Lower lobe of right lung (tissue), 2 donors: ENCODE data around the gene APH1B. TPM values are rescaled to one million over a fixed set of nuclear protein-coding genes. Genes with fewer than 3 reads are reported as not detected.
A peak's percentile ranks its signal among the peaks of the same experiment; 100 is the strongest.

Experiments
- ATAC-seq, 2 donors: fragments of 200-7000 bp; cut with Tn5 transposase; one replicate each; pipeline ENCODE4 v1.9.1; 2020 to 2022; ENCODE audit warnings: mild to moderate bottlenecking in 2 of 2, moderate library complexity in 2 of 2
- DNase-seq: peaks from one replicate; pipeline ENCODE4 v3.0.0-alpha.2; 2020
- H3K27ac ChIP-seq: fragments of 200-600 bp; one replicate; pipeline ENCODE4 v1.8.0; 2022
- H3K27me3 ChIP-seq: fragments of 200-600 bp; one replicate; pipeline ENCODE4 v1.8.0; 2022; ENCODE audit warnings: low read depth
- H3K36me3 ChIP-seq: fragments of 200-600 bp; one replicate; pipeline ENCODE4 v1.8.0; 2022; ENCODE audit warnings: mild to moderate bottlenecking
- H3K4me1 ChIP-seq: fragments of 200-600 bp; one replicate; pipeline ENCODE4 v1.8.0; 2022
- H3K4me3 ChIP-seq: fragments of 200-600 bp; one replicate; pipeline ENCODE4 v1.8.0; 2022; ENCODE audit warnings: mild to moderate bottlenecking
- H3K9me3 ChIP-seq: fragments of 200-600 bp; one replicate; pipeline ENCODE4 v1.8.0; 2022
- CTCF ChIP-seq: fragments of 200-600 bp; IDR thresholded peaks from one replicate; pipeline ENCODE4 v1.8.0; 2022; ENCODE audit warnings: antibody characterized with exemption, mild to moderate bottlenecking
- intact Hi-C: fragments of 100-400 bp; cut with DNase I; formaldehyde crosslinking; loops from one replicate; pipeline ENCODE4 v1.11.0; 2022
- total RNA-seq: library from RNA; stranded (reverse); fragmentation: NEBNext Ultra II Directional; extraction: Animal tissue kit (Norgen Biotek cat#: 25700); gene quantifications from one replicate; pipeline ENCODE4 v1.2.1, GENCODE V29; 2021
- donor health status: DM: no; HTN: yes; CAD: no; lungs with severe emphysema.

APH1B gene
- total RNA-seq, 1 donor from 2014 or later = 31.0 TPM

- no peak for TF ChIP-seq CTCF
- intact Hi-C loops = no loop called here
- ATAC-seq (peak; percentile 3 to 16), DNase-seq (no peak)
- Histone ChIP-seq H3K4me3 (peak overlapping the region; percentile 70), H3K4me1 (peaks cover 22% of the 10 kb centered on the region), H3K36me3 (no peaks in the 10 kb centered on the region), H3K9me3 (no peaks in the 10 kb centered on the region), H3K27ac (peak overlapping the region; percentile 81), H3K27me3 (no peaks in the 10 kb centered on the region)
These were observed 915 bp upstream of the APH1B start for GRCh38 chr15:63276342-63277037.

GRCh38 chr15:63277893-63278456 is 570 bp downstream of the APH1B start:
- no peak for DNase-seq
- intact Hi-C loops = no loop called here

GRCh38 chr15:63283126-63283525 is 5.7 kb downstream of the APH1B start:
- intact Hi-C loops = no loop called here
- ATAC-seq (peak; percentile 68 to 81), DNase-seq (peak; percentile 86)
- Histone ChIP-seq H3K36me3 (peaks cover 36% of the 10 kb centered on the region), H3K4me3 (no peak overlapping the region), H3K9me3 (no peaks in the 10 kb centered on the region), H3K27ac (peak overlapping the region; percentile 42), H3K4me1 (peaks cover 7% of the 10 kb centered on the region), H3K27me3 (no peaks in the 10 kb centered on the region)
- no peak for TF ChIP-seq CTCF

More at GRCh38 chr15:63277893-63278456, 570 bp downstream of the APH1B start:
- peak overlapping the region; percentile 70 for H3K4me3 ChIP-seq
- peaks cover 22% of the 10 kb centered on the region for H3K4me1 ChIP-seq
- H3K27ac ChIP-seq = peak overlapping the region; percentile 83
- no peaks in the 10 kb centered on the region for H3K9me3 ChIP-seq
- no peak for TF ChIP-seq CTCF
- H3K27me3 ChIP-seq = no peaks in the 10 kb centered on the region
- peak; percentile 12 to 16 for ATAC-seq
- no peaks in the 10 kb centered on the region for H3K36me3 ChIP-seq

- H3K4me3 ChIP-seq = no peak overlapping the region
- peaks cover 39% of the 10 kb centered on the region for H3K36me3 ChIP-seq
- no peak for TF ChIP-seq CTCF
- ATAC-seq (no peak), DNase-seq (no peak)
- H3K27ac ChIP-seq = no peak overlapping the region
- intact Hi-C loops = no loop called here
- no peaks in the 10 kb centered on the region for H3K27me3 ChIP-seq
- H3K4me1 ChIP-seq = no peaks in the 10 kb centered on the region
- no peaks in the 10 kb centered on the region for H3K9me3 ChIP-seq
These were observed 6.9 kb downstream of the APH1B start for GRCh38 chr15:63284335-63284734.

- TF ChIP-seq CTCF = no peak
- no peak overlapping the region for H3K27ac ChIP-seq
- no peaks in the 10 kb centered on the region for H3K9me3 ChIP-seq
- no peaks in the 10 kb centered on the region for H3K27me3 ChIP-seq
- ATAC-seq = no peak
- no peak overlapping the region for H3K4me3 ChIP-seq
- peaks cover 4% of the 10 kb centered on the region for H3K4me1 ChIP-seq
- intact Hi-C loops = loop anchor here (5.0 kb wide), 1 partner anchor 115 kb away; no protein-coding TSS in a partner anchor
- no peak for DNase-seq
- peaks cover 39% of the 10 kb centered on the region for H3K36me3 ChIP-seq
These were observed 9.7 kb downstream of the APH1B start for GRCh38 chr15:63287109-63287508.
